PC-3 (cell line): Measurements from ENCODE around the gene ELANE. TPM values are rescaled to one million over a fixed set of nuclear protein-coding genes. Genes with fewer than 3 reads are reported as not detected.
"Not testable (repeated sequence)": the region's sequence is repeated elsewhere in the genome, so short reads cannot be mapped to it uniquely, and the experiment has no call there.

ENCODE experiments used
- ATAC-seq: fragments of 200-7000 bp; cut with Tn5 transposase; 2 replicates; pipeline ENCODE4 v1.9.1; 2020; ENCODE audit warnings: mild to moderate bottlenecking, moderate library complexity
- BruUV-seq: library from RNA; stranded (reverse); fragments of 400-500 nt; replicated peaks from 2 replicates; lab custom pipeline; 2021; lab: Mats Ljungman, UMichigan
- CTCF ChIA-PET: fragments of 300-600 bp; sonication (Branson Sonifier 250); formaldehyde crosslinking; loops from one replicate; lab custom pipeline; 2022; ENCODE audit warnings: antibody characterized with exemption; lab: Charles Lee
- POLR2A ChIA-PET: fragments of 300-600 bp; sonication (Branson Sonifier 250); formaldehyde crosslinking; loops from one replicate; lab custom pipeline; 2022; ENCODE audit warnings: antibody characterized with exemption; ENCODE audit not compliant: unreplicated experiment; lab: Charles Lee
- DNase-seq: peaks from one replicate; pipeline ENCODE4 v3.0.0-alpha.2; 2015
- H2AFZ ChIP-seq: fragments of 300-600 bp; sonication (generic); 2 replicates; pipeline ENCODE4 v1.6.0; 2016; ENCODE audit warnings: antibody characterized with exemption, low read length
- H3F3A ChIP-seq: fragments of 300-600 bp; sonication (generic); one replicate; pipeline ENCODE4 v1.6.0; 2017; ENCODE audit warnings: antibody characterized with exemption, low read length, control low read depth, mild to moderate bottlenecking; ENCODE audit not compliant: unreplicated experiment
- H3K27ac ChIP-seq: fragments of 300-600 bp; sonication (generic); 2 replicates; pipeline ENCODE4 v1.5.1; 2016; ENCODE audit warnings: mild to moderate bottlenecking, low read length
- H3K27me3 ChIP-seq: fragments of 300-600 bp; sonication (generic); 2 replicates; pipeline ENCODE4 v1.6.1; 2016; ENCODE audit warnings: low read length, mixed read lengths
- H3K36me3 ChIP-seq: fragments of 300-600 bp; sonication (generic); 2 replicates; pipeline ENCODE4 v1.6.1; 2016; ENCODE audit warnings: low read depth, mixed run types, low read length, mixed read lengths
- H3K4me1 ChIP-seq: fragments of 300-600 bp; sonication (generic); 2 replicates; pipeline ENCODE4 v1.5.1; 2016; ENCODE audit warnings: low read length; ENCODE audit not compliant: insufficient read depth
- H3K4me2 ChIP-seq: fragments of 300-600 bp; sonication (generic); 2 replicates; pipeline ENCODE4 v1.6.0; 2016; ENCODE audit warnings: low read length
- H3K4me3 ChIP-seq: fragments of 300-600 bp; sonication (generic); 2 replicates; pipeline ENCODE4 v1.5.1; 2016; ENCODE audit warnings: mild to moderate bottlenecking, low read length, mixed read lengths
- H3K79me2 ChIP-seq: fragments of 300-600 bp; sonication (generic); 2 replicates; pipeline ENCODE4 v1.6.1; 2017; ENCODE audit warnings: low read length, mixed read lengths
- H3K9ac ChIP-seq: fragments of 300-600 bp; sonication (generic); 2 replicates; pipeline ENCODE4 v1.6.0; 2016; ENCODE audit warnings: mild to moderate bottlenecking, low read length
- H3K9me2 ChIP-seq: fragments of 300-600 bp; sonication (generic); replicated peaks from 2 replicates; pipeline ENCODE4 v1.6.1; 2016; ENCODE audit warnings: mixed run types, low read length, mixed read lengths
- H3K9me3 ChIP-seq: fragments of 300-600 bp; sonication (generic); 2 replicates; pipeline ENCODE4 v1.6.1; 2016; ENCODE audit warnings: low read length, mixed read lengths
- H4K20me1 ChIP-seq: fragments of 300-600 bp; sonication (generic); 2 replicates; pipeline ENCODE4 v1.6.1; 2016; ENCODE audit warnings: low read length, mixed read lengths
- EZH2 ChIP-seq: fragments of 300-600 bp; sonication (generic); IDR thresholded peaks from one replicate; pipeline ENCODE4 v1.6.1; 2017; ENCODE audit warnings: antibody characterized with exemption, mild to moderate bottlenecking, low read length; ENCODE audit not compliant: unreplicated experiment
- EZH2phosphoT487 ChIP-seq: fragments of 300-600 bp; sonication (generic); IDR thresholded peaks from 2 replicates; pipeline ENCODE4 v1.6.1; 2018; ENCODE audit warnings: mild to moderate bottlenecking, antibody characterized with exemption, low read length, borderline replicate concordance
- intact Hi-C: fragments of 100-400 bp; cut with micrococcal nuclease; formaldehyde crosslinking; loops from 2 replicates; pipeline ENCODE4 v1.9.0; 2023
- total RNA-seq: library from RNA; depleted of rRNA; stranded (reverse); fragments of >200 nt; gene quantifications from 2 replicates; pipeline ENCODE4 v1.2.3, GENCODE V29; 2014
- TF ChIP-seq, protein P1 (sequence below): fragments of 300-600 bp; sonication (generic); conservative IDR thresholded peaks from 2 replicates; pipeline ENCODE4 v1.5.1; 2017; ENCODE audit warnings: antibody characterized with exemption, low read depth, mild to moderate bottlenecking, low read length

Gene ELANE
- total RNA-seq, 1 experiment from 2014 or later: not detected

DNA sequence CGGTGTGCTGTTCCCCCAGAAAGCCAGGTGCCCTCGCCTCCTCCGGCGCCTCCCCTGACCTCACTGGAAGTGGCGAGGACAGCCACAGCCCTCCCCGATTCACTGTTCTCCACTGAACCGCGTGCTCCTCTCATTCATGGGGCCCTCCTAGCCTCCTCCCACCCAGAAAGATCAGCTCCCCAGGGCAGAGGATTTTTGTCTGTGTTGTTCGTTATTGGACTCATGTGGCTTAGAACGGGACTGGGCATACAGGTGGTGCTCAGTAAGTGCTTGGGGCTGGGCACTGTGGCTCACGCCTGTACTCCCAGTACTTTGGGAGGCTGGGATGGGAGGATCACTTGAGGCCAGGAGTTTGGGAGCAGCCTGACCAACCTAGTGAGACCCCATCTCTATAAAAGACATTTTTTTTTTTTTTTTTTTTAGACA lies 7.5 kb upstream of the ELANE start:
- no peak for DNase-seq

DNA sequence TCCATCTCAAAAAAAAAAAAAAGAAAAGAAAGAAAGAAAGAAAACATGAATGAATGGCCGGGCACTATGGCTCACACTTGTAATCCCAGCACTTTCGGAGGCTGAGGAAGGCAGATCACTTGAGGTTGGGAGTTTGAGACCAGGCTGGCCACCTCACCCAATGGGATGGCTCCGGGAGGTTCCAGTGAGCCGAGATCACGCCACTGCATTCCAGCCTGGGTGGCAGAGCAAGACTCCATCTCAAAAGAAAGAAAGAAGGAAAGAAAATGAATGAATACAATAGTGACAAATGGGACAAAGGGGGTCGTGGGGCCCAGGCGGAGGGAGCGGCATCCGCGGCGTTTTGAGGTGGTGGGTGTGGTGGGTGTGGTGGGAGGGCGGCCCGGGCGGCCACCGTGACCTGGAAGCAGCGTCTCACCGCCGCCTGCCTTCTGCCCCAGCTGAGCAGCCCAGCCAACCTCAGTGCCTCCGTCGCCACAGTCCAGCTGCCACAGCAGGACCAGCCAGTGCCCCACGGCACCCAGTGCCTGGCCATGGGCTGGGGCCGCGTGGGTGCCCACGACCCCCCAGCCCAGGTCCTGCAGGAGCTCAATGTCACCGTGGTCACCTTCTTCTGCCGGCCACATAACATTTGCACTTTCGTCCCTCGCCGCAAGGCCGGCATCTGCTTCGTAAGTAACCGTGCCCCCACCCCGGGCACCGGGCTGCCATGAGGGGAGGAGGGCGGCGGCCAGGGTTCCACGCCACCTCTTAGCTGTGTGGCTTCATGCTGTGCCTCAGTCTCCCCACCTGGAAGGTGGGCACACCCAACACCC lies 6.2 kb upstream of the ELANE start:
- Histone ChIP-seq H3K79me2 (no peaks in the 10 kb centered on the region), H3K36me3 (no peaks in the 10 kb centered on the region), H3K4me2 (no peak overlapping the region), H2AFZ (no peak overlapping the region), H3K27me3 (peaks cover 23% of the 10 kb centered on the region), H3F3A (no peaks in the 10 kb centered on the region), H3K27ac (no peak overlapping the region), H4K20me1 (no peaks in the 10 kb centered on the region), H3K9ac (no peak overlapping the region), H3K4me3 (no peak overlapping the region), H3K9me2 (no peaks in the 10 kb centered on the region), H3K4me1 (peaks cover 4% of the 10 kb centered on the region; the same call in 1 of the 2 replicates), H3K9me3 (no peaks in the 10 kb centered on the region)
- TF ChIP-seq EZH2phosphoT487 (no peak), EZH2 (no peak)
- TF ChIP-seq, protein P1, sequence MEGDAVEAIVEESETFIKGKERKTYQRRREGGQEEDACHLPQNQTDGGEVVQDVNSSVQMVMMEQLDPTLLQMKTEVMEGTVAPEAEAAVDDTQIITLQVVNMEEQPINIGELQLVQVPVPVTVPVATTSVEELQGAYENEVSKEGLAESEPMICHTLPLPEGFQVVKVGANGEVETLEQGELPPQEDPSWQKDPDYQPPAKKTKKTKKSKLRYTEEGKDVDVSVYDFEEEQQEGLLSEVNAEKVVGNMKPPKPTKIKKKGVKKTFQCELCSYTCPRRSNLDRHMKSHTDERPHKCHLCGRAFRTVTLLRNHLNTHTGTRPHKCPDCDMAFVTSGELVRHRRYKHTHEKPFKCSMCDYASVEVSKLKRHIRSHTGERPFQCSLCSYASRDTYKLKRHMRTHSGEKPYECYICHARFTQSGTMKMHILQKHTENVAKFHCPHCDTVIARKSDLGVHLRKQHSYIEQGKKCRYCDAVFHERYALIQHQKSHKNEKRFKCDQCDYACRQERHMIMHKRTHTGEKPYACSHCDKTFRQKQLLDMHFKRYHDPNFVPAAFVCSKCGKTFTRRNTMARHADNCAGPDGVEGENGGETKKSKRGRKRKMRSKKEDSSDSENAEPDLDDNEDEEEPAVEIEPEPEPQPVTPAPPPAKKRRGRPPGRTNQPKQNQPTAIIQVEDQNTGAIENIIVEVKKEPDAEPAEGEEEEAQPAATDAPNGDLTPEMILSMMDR: no peak
- no peak for ATAC-seq
- ChIA-PET POLR2A (no interaction called here), CTCF (no interaction called here)
- no peak for DNase-seq
- no TSS peak for BruUV-seq
- intact Hi-C loops: no loop called here

More for the DNA sequence above, 7.5 kb upstream of the ELANE start:
- no peaks in the 10 kb centered on the region for H3F3A ChIP-seq
- BruUV-seq: no TSS peak
- peaks cover 23% of the 10 kb centered on the region for H3K27me3 ChIP-seq
- no peaks in the 10 kb centered on the region for H3K9me2 ChIP-seq
- no peak overlapping the region for H3K27ac ChIP-seq
- no peak for TF ChIP-seq EZH2phosphoT487
- TF ChIP-seq, protein P1: no peak
- no peak for TF ChIP-seq EZH2
- peaks cover 4% of the 10 kb centered on the region; the same call in 1 of the 2 replicates for H3K4me1 ChIP-seq
- H3K4me2 ChIP-seq: no peak overlapping the region
- intact Hi-C loops: no loop called here
- no peak overlapping the region for H3K4me3 ChIP-seq
- no peak for ATAC-seq
- no peak overlapping the region for H3K9ac ChIP-seq
- no peaks in the 10 kb centered on the region for H3K36me3 ChIP-seq
- ChIA-PET POLR2A (no interaction called here), CTCF (no interaction called here)
- no peak overlapping the region for H2AFZ ChIP-seq
- H3K79me2 ChIP-seq: no peaks in the 10 kb centered on the region
- H4K20me1 ChIP-seq: no peaks in the 10 kb centered on the region
- H3K9me3 ChIP-seq: no peaks in the 10 kb centered on the region

DNA sequence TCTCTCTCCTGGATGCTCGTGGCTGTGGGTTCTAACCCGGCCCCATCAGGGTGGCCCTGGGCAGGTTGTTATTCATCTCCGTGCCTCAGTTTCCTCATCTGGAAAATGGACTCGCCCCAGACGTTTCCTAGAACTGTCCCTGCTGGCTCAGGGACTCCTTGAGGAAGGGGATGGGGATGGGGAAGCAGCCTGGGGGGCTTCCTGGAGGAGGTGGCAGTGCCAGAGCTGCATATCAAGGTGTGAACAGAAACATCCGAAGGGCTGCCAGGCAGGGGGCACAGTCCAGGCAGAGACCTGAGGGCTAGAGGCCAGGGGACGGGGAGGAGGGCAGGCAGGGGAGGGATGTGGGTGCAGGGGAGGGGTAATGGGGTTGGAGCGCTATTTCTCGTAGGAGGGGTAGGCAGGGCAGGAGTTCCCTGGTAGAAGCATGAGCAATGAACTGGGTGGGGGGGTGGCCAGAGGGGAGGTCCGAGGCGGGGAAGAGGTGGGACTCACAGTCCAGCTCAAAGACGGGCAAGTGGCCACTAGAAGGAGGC lies 3.6 kb upstream of the ELANE start:
- TF ChIP-seq, protein P1: no peak
- TF ChIP-seq EZH2phosphoT487 (no peak), EZH2 (no peak)

DNA sequence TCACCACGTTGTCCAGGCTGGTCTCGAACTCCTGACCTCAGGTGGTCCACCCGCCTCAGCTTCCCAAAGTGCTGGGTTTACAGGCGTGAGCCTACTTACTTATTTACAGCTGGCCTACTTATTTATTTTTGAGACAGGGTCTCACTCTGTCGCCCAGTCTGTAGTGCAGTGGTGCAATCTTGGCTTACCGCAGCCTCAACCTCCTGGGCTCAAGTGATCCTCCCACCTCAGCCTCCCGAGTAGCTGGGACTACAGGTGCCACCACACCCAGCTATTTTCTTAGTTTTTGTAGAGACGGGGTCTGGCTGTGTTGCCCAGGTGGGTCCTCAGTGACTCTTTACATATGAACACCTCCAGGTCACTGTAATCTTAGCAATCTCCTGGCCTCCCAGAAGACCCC lies 2.9 kb upstream of the ELANE start:
- H3K9me2 ChIP-seq, ATAC-seq, H3K9me3 ChIP-seq, H3K27ac ChIP-seq, BruUV-seq, H3K4me3 ChIP-seq, H3K9ac ChIP-seq, CTCF ChIA-PET, H4K20me1 ChIP-seq, H3K79me2 ChIP-seq, H3K4me2 ChIP-seq, H3K4me1 ChIP-seq, DNase-seq, H3K36me3 ChIP-seq, intact Hi-C loops, H3F3A ChIP-seq, H2AFZ ChIP-seq: not testable (repeated sequence)
- peaks cover 18% of the 10 kb centered on the region for H3K27me3 ChIP-seq
- POLR2A ChIA-PET: interaction anchor here (0.5 kb wide), 1 partner anchor 65 kb away, joined by 3 read pairs; no protein-coding TSS in a partner anchor

More for the DNA sequence above, 3.6 kb upstream of the ELANE start:
- no peak for ATAC-seq
- H3K79me2 ChIP-seq: no peaks in the 10 kb centered on the region
- intact Hi-C loops: no loop called here
- H3K4me3 ChIP-seq: no peak overlapping the region
- no peak overlapping the region for H2AFZ ChIP-seq
- H4K20me1 ChIP-seq: no peaks in the 10 kb centered on the region
- POLR2A ChIA-PET: interaction anchor here (0.7 kb wide), 1 partner anchor 173 kb away, joined by 3 read pairs; the partner anchor contains the start of gene RNU6-2
- H3K9ac ChIP-seq: no peak overlapping the region
- H3K36me3 ChIP-seq: no peaks in the 10 kb centered on the region
- peaks cover 23% of the 10 kb centered on the region for H3K27me3 ChIP-seq
- BruUV-seq: no TSS peak
- H3K27ac ChIP-seq: no peak overlapping the region
- no peaks in the 10 kb centered on the region for H3F3A ChIP-seq
- H3K9me2 ChIP-seq: no peaks in the 10 kb centered on the region
- H3K4me2 ChIP-seq: no peak overlapping the region
- no peaks in the 10 kb centered on the region for H3K9me3 ChIP-seq
- no peaks in the 10 kb centered on the region for H3K4me1 ChIP-seq
- no peak for DNase-seq
- CTCF ChIA-PET: interaction anchor here (0.6 kb wide), 1 partner anchor 154 kb away, joined by 3 read pairs; no protein-coding TSS in a partner anchor
